ENCODE data around the gene ZFAND3. TPM values are rescaled to one million over a fixed set of nuclear protein-coding genes. Genes with fewer than 3 reads are reported as not detected.

ZFAND3 gene
- polyA plus RNA-seq, 1 donor (not counting 4 experiments of a cell fraction or from before 2014, with no cell fraction given): 19.6 TPM

DNA sequence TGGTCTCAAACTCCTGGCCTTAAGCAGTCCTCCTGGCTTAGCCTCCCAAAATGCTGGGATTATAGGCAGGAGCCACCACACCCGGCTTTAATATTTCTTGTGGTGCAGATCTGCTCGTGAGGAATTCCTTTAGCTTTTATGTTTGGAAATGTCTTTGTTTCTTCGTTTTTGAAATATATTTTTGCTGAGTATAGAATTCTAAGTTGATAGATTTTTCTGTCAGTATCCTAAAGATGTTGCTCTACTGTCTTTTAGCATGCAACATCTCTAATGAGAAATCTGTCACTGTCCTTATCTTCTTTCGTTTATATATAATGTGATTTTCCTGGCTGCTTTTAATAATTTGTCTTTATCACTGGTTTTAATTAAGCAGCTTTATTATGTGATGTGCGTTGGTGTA lies 75.1 kb downstream of the ZFAND3 start:
- peaks cover 4% of the 10 kb centered on the region for H3K9me1 ChIP-seq (ENCODE audit: control insufficient read depth, extremely low read depth, insufficient read depth, low read length)
- no peak overlapping the region for H3K4me3 ChIP-seq (ENCODE audit: control insufficient read depth in 2 of 3, extremely low read depth in 1 of 3, insufficient read depth in 2 of 3, low read depth in 1 of 3, low read length in 3 of 3)
- dilution Hi-C loops (cut with MboI; ENCODE audit: extremely low pct_ligation_motif_present, low sequenced_read_pairs): no loop called here
- H3K27ac ChIP-seq (ENCODE audit: control insufficient read depth, insufficient read depth, low read length): no peak overlapping the region
- no peak for DNase-seq (ENCODE audit: low read depth, low spot score)
- H3K27me3 ChIP-seq (ENCODE audit: control insufficient read depth, extremely low read depth, insufficient read depth, low read length): no peaks in the 10 kb centered on the region
- FAIRE-seq: no peak
- peaks cover 8% of the 10 kb centered on the region for H4K20me1 ChIP-seq (ENCODE audit: control insufficient read depth, extremely low read depth, insufficient read depth, low read length)
- no peak for TF ChIP-seq EZH2 (IDR thresholded peaks at IDR 0.05; ENCODE audit: low read length)
- TF ChIP-seq, protein P1, sequence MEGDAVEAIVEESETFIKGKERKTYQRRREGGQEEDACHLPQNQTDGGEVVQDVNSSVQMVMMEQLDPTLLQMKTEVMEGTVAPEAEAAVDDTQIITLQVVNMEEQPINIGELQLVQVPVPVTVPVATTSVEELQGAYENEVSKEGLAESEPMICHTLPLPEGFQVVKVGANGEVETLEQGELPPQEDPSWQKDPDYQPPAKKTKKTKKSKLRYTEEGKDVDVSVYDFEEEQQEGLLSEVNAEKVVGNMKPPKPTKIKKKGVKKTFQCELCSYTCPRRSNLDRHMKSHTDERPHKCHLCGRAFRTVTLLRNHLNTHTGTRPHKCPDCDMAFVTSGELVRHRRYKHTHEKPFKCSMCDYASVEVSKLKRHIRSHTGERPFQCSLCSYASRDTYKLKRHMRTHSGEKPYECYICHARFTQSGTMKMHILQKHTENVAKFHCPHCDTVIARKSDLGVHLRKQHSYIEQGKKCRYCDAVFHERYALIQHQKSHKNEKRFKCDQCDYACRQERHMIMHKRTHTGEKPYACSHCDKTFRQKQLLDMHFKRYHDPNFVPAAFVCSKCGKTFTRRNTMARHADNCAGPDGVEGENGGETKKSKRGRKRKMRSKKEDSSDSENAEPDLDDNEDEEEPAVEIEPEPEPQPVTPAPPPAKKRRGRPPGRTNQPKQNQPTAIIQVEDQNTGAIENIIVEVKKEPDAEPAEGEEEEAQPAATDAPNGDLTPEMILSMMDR (optimal IDR thresholded peaks at IDR 0.05 in 1 of 3, IDR thresholded peaks at IDR 0.05 in 1 of 3, conservative IDR thresholded peaks at IDR 0.05 in 1 of 3; ENCODE audit: extremely low read depth in 1 of 3, insufficient read depth in 2 of 3, low read length in 3 of 3): no peak
- H3K9ac ChIP-seq (ENCODE audit: control insufficient read depth, extremely low read depth, insufficient read depth, low read length): no peak overlapping the region
- H3K36me3 ChIP-seq (ENCODE audit: control insufficient read depth in 2 of 2, extremely low read depth in 1 of 2, insufficient read depth in 2 of 2, low read length in 2 of 2): no peaks in the 10 kb centered on the region
- H3K9me3 ChIP-seq (ENCODE audit: control insufficient read depth, low read depth, low read length): no peaks in the 10 kb centered on the region
- no peak overlapping the region for H2AFZ ChIP-seq (ENCODE audit: control insufficient read depth, low read length)
- peaks cover 77% of the 10 kb centered on the region for H3K79me2 ChIP-seq (ENCODE audit: control insufficient read depth, insufficient read depth, low read length)
- no peak overlapping the region for H3K4me2 ChIP-seq (ENCODE audit: control insufficient read depth, extremely low read depth, insufficient read depth, low read depth, low read length)
- H3K4me1 ChIP-seq (ENCODE audit: control insufficient read depth, extremely low read depth, insufficient read depth, low read length): peaks cover 31% of the 10 kb centered on the region

DNA sequence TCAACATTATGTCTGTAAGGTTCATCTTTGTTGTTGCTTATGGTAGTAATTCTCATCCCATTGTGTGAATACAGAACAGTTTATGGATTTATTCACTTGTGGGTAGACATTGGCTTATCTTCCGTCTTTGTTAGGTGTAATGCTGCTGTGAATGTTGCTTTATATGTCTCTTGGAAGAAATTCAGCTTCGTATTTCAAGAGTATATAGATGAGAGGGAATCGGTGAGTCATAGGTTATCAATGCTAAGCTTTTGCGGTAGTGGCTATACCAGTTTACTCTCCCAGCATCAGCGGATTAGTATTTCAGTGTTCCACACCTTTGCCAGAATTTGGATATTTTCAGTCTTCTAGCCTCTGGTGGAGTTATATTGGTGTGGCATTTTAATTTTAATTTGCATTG lies 77.8 kb downstream of the ZFAND3 start:
- Histone ChIP-seq H3K4me2 (ENCODE audit: control insufficient read depth, extremely low read depth, insufficient read depth, low read depth, low read length) (peak overlapping the region; percentile 83), H2AFZ (ENCODE audit: control insufficient read depth, low read length) (peak overlapping the region; percentile 20), H4K20me1 (ENCODE audit: control insufficient read depth, extremely low read depth, insufficient read depth, low read length) (peaks cover 10% of the 10 kb centered on the region), H3K4me3 (ENCODE audit: control insufficient read depth in 2 of 3, extremely low read depth in 1 of 3, insufficient read depth in 2 of 3, low read depth in 1 of 3, low read length in 3 of 3) (peak overlapping the region in 2 of 3 experiments; percentile 15 to 36), H3K27me3 (ENCODE audit: control insufficient read depth, extremely low read depth, insufficient read depth, low read length) (no peaks in the 10 kb centered on the region), H3K36me3 (ENCODE audit: control insufficient read depth in 2 of 2, extremely low read depth in 1 of 2, insufficient read depth in 2 of 2, low read length in 2 of 2) (no peaks in the 10 kb centered on the region), H3K4me1 (ENCODE audit: control insufficient read depth, extremely low read depth, insufficient read depth, low read length) (peaks cover 26% of the 10 kb centered on the region), H3K9ac (ENCODE audit: control insufficient read depth, extremely low read depth, insufficient read depth, low read length) (peak overlapping the region; percentile 22), H3K9me3 (ENCODE audit: control insufficient read depth, low read depth, low read length) (no peaks in the 10 kb centered on the region), H3K9me1 (ENCODE audit: control insufficient read depth, extremely low read depth, insufficient read depth, low read length) (peaks cover 4% of the 10 kb centered on the region), H3K27ac (ENCODE audit: control insufficient read depth, insufficient read depth, low read length) (peak overlapping the region; percentile 58), H3K79me2 (ENCODE audit: control insufficient read depth, insufficient read depth, low read length) (peaks cover 78% of the 10 kb centered on the region)
- TF ChIP-seq, protein P1 (optimal IDR thresholded peaks at IDR 0.05 in 1 of 3, IDR thresholded peaks at IDR 0.05 in 1 of 3, conservative IDR thresholded peaks at IDR 0.05 in 1 of 3; ENCODE audit: extremely low read depth in 1 of 3, insufficient read depth in 2 of 3, low read length in 3 of 3): no peak
- no peak for TF ChIP-seq EZH2 (IDR thresholded peaks at IDR 0.05; ENCODE audit: low read length)
- DNase-seq (ENCODE audit: low read depth, low spot score) (no peak), FAIRE-seq (peak; percentile 89)
- dilution Hi-C loops (cut with MboI; ENCODE audit: extremely low pct_ligation_motif_present, low sequenced_read_pairs): no loop called here

Measured in keratinocyte (primary cell).